Measurements from ENCODE around the gene TCEANC2.

- TF ChIP-seq CTCF (conservative IDR thresholded peaks at IDR 0.05 in 1 of 2, IDR thresholded peaks at IDR 0.05 in 1 of 2; ENCODE audit: extremely low read depth in 1 of 2, insufficient read depth in 1 of 2, low read depth in 1 of 2, low read length in 2 of 2) (no peak), EZH2 (IDR thresholded peaks at IDR 0.05; ENCODE audit: borderline replicate concordance, low read length) (no peak)
Observed at GRCh38 chr1:54099061-54099610, 45.7 kb downstream of the TCEANC2 start.
